Measurements from ENCODE around the gene PSTPIP1.

The PSTPIP1 gene

DNA sequence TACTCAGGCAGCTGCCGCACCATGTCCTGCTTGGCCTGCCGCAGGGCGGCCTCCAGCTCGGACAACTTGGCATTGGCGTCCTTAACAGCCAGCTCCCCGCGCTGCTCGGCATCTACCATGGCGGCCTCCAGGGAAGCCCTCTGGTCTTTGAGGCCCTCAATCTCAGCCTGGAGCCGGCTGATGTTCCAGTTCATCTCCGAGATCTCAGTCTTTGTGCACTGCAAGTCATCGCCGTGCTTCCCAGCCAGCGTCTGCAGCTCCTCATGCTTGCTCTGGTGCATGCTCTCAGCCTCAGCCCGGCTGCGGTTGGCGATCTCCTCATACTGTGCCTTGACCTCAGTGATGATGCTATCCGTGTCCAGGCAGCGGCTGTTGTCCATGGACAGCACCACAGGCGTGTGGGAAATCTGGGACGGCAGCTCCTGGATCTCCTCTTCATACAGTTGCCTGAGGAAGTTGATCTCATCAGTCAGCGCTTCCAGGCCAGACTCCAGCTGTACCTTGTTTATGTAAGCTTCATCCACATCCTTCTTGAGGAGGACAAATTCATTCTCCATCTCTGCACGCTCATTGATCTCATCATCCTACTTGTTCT lies 15.5 kb upstream of the PSTPIP1 start:
- DNase-seq, result no peak

DNA sequence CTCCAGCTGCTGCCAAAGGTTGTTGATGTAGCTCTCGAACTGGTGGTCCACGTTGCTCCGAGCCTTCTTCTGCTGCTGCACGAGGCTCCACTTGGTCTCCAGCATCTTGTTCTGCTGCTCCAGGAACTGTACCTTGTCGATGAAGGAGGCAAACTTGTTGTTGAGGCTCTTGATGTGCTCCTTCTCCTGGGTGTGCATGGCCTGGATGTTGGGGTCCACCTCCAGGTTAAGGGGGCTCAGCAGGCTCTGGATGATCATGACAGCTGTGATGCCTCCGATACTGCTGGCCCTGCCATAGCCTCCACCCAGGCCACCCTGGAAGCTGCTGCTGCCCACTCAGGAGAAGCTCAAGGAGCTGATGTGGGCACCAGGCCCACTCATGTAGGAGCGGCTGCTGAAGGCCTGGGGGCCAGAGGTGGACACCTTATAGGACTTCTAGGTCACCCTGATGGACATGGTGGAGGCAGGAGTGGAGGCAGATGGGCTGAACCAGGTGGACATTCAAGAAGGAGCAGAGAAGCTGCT lies 14.9 kb upstream of the PSTPIP1 start:
- no peak for DNase-seq

DNA sequence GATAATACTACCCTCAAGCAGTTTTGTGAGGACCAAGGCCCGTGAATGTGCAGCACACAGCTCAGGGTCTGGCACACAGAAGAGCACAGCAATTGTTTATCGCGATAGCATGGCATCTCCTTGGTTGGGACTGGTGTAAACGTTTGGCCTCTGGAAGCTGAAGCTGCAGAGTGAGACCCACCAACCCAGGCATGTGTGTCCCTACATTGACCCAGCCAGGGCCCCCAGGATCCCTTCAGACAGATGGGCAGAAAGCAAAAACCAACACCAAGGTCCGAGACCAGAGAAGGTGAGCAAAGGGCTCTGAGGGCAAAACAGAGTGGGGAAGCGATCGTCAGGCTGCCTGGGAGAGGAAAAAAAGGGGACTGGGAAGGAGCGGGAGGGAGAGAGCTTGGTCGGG lies 12.6 kb upstream of the PSTPIP1 start:
- DNase-seq, result no peak

DNA sequence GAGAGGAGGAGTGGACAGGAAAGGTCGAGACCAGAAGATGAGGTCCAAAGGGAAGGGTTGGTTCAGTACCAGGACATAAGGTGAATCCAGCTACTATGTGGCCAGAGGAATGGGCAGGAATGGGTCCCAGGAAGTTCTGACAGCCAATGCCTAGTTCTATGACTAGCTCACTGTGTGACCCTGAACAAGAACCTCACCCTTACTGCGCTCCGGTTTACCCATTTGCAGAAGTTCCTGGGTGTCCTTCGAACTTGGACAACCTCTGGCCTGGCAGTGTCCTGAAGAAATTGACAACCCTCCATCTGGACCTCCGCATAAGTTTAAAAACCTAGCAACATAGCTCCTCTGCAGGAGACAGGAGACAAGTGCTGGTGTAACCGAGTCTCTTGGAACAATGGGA lies 12.2 kb upstream of the PSTPIP1 start:
- no peak for DNase-seq

DNA sequence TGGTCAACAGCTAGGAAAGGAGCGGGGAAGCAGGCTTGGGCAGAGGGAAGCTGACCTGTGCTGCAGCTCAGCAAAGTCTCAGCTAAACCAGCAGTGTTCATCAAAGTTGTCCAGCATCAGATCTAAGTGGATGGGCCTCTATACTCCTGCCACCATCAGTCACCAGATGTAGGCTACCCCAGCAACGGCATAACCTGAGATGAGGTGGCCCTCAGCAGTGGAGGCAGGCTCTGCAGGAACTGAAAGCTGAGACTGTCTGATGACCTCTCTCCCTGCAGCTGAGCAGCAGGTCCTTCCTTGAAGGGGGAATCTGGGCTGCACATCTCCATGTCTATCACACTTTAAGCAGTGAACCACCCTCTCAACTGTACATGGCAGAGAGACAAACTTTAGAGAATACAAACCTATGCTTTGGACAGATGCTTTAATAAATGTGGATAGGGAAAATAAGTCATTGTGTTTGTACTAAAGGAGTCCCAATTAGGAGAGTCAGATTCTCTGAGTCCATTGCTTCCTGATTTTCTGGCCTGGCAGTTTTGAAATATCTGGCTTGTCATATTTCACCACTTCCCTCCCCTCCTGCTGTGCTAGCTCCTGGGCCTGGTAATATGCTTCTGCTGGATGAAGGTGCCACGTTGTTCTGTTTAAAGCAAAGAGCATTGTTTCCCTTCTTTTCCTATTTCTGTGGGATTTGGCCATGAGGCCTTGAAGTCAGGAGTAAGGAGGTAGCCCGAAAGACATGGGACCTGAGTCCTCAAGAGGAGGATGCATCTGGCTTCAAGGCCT lies 11.1 kb upstream of the PSTPIP1 start:
- DNase-seq, result peak; percentile 74

DNA sequence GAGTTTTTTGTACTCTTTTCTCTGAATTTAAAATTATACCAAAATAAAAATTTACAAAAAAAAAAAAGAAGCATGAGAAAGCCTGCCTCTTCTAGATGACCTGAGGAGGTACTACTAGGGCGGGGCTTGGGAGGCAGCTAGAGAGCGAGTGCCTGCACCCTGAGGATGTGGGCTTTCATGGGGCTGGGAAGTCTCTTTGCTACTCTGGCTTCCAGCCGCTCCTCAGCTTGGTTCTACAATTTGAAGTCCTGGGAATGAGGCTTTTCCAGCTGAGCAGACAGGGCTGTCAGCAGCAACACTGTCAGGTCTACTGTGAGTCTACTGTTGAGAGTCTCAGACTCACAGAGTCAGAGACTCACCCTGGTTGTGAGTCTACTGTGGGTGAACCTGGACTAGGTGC lies 8.2 kb upstream of the PSTPIP1 start:
- no peak for DNase-seq

DNA sequence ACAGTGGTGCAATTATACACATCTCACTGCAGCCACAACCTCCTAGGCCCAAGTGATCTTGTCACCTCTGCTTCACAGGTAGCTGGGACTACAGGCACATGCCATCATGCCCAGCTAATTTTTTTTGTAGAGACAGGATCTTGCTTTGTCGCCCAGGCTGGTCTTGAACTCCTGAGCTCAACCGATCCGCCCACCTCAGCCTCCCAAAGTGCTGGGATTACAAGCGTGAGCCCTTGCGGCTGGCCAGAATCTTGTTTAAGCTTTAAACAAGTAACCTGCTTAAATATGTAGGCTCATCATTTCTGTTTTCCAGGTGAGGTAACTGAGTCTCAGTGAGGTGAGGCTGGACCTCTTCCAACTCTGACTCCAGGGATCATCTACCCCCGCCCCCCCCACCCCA lies 7.7 kb upstream of the PSTPIP1 start:
- no peak for DNase-seq

DNA sequence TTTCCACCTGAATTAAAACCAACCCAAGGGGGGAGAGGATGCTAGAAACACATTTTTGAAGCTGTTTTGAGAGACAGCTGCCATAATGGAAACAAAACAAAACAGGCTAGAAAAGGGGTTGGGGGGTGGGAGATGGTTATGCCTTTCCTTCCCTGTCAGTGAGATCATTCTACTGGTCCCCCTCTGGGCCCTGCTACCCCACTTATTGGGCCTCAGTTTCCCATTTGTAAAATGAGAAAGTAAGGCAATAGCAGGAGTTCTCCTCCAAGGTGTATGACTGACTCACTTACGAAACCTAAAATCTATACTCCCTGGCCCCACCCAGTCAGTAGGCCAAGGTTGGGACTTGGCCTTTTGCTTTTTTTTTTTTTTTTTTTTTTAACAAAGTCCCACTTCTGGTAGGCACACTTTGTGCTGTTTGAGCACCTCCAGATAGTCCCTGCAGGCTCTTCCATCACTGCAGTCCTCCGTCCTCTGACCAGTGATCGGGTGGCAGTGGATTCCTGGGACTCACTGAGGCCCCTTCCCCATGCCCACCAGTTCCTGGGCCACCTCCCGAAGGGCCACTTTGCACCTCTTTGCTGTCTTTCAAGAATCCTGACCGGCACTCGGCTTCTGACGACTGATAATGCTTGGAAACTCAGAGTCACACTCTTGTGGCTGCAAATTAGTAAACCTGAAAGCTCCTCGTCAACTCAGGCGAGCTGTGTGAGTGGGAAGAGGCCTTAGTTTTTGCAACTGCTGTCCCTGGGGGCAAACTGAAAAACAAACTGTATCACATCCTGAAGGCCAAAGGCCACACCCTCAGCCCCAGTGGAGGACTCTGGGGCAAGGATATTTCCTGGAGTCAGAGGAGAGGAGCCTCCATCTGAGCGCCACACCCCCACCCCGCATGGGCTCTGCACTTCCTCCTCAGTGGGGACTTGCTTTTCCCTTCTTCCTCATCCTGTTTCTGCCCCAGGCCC lies 6.7 kb upstream of the PSTPIP1 start:
- peak; percentile 92 for DNase-seq

DNA sequence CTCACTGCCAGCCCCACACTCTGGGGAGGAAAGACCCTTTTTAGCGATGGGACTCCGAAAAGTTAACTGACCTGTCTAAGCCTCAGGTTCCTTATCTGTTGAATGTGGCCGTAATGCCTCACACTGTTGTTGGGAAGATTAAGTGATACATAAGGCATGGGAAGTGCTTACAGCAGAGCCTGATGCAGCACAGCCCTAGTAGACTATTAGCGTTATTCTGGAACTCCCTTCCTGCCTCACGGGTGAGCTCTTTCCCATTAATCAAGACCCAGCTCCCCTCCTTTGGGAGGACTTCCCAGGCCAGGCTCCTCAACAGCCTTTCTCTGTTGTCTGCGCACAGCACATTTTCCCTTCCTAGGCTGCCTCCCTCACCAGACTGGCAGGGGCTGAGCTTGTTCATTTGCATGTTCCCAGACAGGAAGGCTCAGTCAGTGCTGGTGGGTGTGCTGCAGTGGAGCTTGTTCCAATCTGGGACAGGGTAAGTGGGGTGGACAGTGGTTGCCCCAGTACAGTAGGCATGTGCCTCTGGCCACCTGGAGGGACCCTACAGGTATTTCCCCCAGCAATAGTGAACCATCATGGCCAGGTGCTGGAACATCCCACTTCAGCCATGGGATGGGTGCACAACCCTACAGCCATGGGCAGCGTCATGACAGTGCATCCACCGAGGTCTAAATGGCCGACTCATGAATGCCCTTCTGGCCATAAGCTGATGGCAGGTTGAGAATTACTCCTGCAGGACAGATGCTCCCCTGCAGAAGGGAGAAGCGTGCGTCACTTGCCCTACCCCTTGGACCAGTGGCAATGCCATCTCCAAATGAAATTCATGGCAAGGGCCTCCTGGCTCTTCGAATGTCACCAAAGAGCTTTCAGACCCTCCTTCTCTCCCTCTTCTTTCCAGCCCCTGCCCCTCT lies 5.8 kb upstream of the PSTPIP1 start:
- DNase-seq, result peak; percentile 48

DNA sequence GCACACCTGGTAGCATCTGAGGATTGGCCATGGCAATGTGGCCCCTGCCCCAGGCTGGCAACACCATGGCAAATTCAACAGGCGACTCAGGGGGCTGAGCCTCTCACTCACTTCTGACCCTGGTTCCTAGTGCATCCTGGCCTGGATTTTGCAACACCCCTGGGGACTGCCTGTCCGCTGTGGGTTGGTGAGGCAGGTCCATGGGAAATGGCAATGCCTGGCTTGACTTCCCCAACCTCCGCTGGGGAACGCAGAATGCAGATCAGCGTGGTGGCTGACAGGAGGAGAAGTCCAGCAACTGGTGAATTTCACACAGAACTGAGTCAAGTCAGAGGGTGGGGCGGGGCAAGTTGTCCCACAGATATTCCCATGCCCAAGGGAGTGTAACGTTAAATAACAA lies 3.9 kb upstream of the PSTPIP1 start:
- peak; percentile 85 for DNase-seq

DNA sequence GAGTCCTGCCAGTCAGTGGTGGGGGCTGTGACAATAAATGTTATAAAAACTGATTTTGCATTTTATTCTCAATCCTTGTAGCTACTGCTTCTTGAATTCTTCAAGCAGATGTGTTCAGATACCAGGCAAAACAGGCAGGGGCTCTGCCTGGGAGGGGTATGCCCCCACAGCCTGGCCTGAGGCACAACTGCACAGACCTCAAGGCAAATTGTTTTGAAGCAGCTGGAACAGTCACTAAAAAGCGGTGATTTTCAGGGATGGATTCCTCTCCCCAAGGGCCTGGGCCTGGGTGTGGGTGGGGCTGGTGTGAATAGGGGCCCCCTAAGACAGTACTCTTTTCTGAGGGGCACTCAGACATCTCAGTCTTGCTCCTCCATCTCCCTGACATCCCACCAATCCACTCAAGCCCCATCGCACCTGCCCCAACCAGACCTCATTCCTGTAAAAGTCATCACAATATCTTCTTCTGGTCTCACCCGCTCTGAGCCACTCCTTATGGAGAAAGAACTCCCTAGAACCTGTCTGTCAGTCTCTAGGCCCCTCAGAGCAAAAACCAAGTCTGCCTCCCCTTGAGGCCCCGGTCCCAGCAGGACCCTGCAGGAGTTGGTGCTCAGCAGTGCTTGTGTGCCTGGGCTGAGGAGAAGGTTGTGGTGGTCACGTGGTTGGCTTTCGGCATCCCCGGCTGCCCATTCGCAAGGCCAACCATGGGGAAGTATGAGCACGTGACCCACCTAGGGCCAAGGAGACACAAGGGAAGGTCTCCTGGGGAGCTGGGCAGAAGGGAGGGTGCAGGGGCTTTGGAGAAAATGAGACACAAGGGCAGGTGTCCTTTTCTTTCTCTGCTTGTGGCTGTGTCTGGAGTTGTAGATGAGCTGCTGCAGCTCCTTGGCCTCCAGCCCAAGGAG lies 2.9 kb upstream of the PSTPIP1 start:
- DNase-seq, result peak; percentile 56

DNA sequence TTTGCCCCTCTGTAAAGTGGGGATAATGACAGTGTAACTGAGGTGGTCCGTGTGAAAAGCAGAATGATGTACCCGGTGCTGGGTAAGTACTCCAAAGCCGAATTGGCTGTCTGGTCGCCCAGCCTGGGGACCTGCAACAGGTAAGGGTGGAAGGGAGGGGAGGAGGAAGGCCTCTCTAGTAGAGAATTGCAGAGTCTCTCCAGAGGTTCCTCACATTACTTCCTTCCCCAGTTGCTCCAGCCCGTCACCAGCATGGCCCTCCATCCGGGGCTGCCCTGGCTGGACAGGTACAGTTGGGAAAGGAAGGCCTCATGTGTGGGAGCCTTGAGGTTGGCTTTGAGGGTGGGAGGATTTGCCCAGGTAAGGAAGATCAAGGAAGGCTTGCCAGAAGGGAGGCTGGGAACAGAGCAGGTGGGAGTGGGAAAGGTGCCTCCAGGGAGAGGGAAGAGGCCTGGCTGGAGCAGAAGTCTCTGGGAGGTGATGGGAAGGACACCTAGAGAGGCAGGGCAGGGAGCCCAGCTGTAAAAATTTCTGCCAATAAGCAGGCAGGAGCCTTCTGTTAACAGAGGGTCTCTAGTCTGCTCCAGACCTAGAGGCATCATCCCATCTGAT lies 1.7 kb upstream of the PSTPIP1 start:
- DNase-seq, result no peak

DNA sequence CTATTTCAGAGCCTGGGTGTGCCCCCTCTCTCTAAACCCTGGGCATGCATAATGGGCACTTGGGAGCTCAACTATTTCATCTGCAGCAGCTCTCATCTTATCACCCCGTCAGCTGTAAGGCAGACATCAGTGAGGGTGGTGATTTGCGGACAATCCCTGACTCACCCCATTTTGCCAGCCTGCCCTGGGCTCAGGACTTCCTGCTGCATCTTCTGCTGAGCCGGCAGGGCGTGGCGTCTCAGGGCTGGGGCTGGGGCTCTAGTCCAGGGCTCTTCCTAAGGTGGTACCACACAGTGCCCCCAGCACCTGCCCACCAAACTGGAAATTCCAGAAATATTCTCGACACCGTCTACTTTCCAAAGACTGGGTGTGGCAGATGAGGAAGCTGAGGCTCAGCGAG lies 925 bp upstream of the PSTPIP1 start:
- peak; percentile 87 for DNase-seq

DNA sequence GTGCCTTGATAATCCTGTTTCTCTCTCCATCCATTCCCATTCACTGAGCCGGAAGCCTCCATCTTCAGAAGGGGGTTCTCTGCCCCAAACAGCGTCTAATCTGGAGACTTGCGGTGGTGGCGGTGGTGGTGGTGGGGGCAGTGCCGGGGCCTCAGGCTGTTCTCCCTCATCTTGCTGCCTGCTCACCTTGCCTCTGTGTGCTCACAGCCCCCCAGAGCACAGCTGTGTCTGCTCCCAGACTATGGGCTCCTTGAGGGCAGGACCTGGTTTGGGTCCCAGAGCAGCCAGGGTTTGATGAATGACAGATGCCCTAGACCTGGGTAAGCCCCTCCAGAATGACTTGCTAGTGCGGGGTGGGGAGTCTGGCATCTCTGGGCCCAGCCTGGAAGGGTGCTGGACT lies 430 bp upstream of the PSTPIP1 start:
- no peak for DNase-seq

DNA sequence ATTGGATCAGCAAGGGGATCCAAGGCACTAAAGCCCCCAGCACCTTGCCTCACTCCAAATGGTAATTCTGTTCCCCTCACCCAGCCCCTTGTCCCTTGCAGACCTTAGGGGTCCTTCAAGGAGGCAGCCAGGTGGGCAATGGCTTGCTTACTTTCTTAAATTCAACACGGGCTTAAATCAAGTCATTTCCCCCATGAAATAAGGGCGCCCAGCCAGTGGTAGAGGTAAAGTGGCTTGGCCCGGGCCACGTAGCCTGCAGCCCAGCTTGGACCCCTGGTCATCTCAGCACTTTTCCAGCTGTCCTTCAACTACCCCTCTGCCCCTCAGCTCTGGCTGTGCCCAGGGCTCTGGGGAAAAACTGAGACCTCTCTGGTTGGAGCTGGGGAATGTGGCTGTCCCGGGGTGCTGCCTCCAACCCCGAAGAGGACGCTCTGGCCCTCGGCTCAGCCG lies 1.2 kb downstream of the PSTPIP1 start:
- no peak for DNase-seq

DNA sequence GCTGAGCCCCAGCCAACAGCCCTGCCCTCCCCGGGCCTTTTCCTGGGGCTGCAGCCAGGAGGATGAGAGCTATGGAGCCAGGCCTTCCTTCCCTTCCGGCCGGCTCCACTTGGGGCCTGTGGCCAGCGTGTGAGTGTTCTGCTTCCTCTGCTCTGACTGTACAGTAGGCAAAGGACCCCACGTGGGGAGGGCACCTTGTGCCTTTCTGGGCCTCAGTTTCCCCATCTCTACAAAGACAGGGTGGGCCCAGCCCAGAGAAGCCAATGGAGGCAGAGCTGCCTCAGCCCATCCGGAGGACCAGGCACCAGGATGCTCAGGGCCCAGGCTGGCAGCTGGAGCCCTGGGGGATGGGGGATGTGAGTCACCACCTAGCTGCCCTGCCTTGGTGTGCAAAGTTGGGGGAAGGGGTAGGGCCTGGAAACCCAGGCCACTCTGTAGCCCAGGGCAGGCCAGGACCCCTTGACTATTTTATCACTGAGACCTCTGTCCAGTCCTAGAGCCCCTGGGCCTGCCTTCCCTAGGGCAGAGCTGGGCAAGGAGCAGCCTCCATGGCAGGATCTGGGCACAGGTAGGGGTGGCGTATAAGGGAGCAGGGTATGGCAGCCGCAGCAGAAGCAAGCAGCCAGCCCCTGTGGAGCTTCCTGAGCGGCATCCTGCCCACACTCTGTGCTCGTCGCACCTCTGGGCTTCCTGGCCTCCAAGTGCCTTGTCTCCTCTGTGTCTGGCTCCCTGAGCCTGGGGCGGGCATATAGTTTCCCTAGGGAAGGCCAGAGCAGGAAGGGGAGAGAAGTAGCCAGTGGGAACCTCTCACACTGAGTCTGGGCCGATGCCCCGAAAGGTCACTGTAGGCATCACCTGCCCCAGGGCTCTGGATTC lies 1.8 kb downstream of the PSTPIP1 start:
- peak; percentile 51 for DNase-seq

DNA sequence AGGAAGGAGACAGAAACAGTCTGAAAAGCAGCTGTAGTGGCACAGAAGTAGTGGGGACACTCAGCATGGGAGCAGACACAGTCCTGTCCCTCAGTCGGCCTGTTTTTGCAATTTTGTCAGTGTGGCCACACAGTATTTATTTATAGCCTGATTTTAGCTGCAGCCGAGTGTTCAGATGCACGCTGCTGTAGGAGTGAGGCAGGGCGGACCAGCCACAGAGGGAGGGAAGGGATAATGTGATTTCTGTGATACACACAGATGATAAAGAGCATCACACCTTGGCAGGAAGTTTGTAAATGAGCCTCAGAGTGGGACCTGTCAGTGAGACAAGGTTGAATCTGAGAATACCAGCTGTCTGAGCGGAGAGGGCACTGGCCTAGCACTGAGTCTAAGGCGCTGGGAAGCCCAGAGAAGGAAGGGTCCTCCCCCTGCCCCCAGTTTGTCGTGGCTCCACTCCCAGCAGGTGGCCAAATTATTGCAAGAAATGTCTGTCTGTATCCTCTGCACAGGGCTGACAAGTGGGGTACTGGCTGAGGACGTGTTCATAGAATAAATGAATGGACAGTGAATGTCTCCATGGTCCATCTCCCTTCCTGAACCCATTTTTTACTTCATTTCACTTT lies 3.8 kb downstream of the PSTPIP1 start:
- no peak for DNase-seq

DNA sequence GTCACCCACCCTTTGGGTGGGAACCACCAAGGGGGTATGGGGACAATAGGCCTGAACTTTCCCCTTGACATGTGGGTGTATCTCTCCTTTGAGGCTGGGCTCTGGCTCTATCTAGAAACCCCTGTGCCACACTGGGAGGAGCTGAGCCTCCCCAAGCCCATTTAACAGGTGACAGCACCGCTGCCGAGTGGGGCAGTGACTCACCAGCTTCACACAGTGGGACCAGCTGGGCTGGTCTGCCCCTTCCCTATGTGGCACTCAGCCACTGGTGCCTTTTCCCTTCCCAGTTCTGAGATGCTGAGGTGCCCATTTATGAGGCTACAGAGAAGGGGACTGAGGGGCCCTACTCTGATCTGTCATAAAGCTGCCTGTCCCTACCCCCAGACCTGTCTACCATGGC lies 5.1 kb downstream of the PSTPIP1 start:
- no peak for DNase-seq

DNA sequence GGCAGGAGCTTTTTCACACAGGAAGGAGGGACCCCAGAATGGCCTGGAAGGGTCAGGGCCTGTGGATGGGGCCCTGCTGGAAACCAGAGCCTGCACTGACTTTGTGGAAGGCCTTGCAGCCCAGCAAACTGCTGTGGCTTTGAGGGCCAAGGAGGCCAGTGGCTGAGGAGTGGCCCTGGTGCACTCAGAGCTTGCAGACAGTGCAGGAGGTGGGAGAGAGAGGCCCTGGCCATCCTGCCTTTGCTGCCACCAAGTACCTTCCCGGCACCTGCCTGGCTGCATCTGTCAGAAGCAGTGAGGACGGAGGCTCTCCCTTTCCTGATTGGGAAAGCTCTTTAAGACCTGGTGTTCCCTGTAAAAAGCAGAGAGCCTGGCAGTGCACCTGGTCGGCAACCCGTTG lies 6.4 kb downstream of the PSTPIP1 start:
- DNase-seq, result no peak
